ENCODE measurements around the gene NR6A1. TPM values are rescaled to one million over a fixed set of nuclear protein-coding genes. Genes with fewer than 3 reads are reported as not detected.
"Not testable (repeated sequence)": the region's sequence is repeated elsewhere in the genome, so short reads cannot be mapped to it uniquely, and the experiment has no call there.

The NR6A1 gene
- total RNA-seq, 1 donor from 2014 or later: 0.92 TPM

- H3K36me3 ChIP-seq (ENCODE audit: control insufficient read depth, insufficient read depth, low read length): no peaks in the 10 kb centered on the region
- DNase-seq (ENCODE audit: low read depth): no peak
- TF ChIP-seq CTCF (IDR thresholded peaks at IDR 0.05; ENCODE audit: insufficient read depth, low read length, poor library complexity, severe bottlenecking): no peak
These were observed 30.0 kb downstream of the NR6A1 start for GRCh38 chr9:124741149-124741548.

GRCh38 chr9:124739360-124739759 lies 31.8 kb downstream of the NR6A1 start:
- H3K36me3 ChIP-seq (ENCODE audit: control insufficient read depth, insufficient read depth, low read length): no peaks in the 10 kb centered on the region
- H3K4me3 ChIP-seq (ENCODE audit: low read depth, low read length): no peak overlapping the region
- H3K27me3 ChIP-seq (ENCODE audit: control insufficient read depth, insufficient read depth, low read length): no peaks in the 10 kb centered on the region
- no peak for TF ChIP-seq CTCF (IDR thresholded peaks at IDR 0.05; ENCODE audit: insufficient read depth, low read length, poor library complexity, severe bottlenecking)
- DNase-seq (ENCODE audit: low read depth): no peak

More at GRCh38 chr9:124741149-124741548, 30.0 kb downstream of the NR6A1 start:
- H3K4me3 ChIP-seq (ENCODE audit: low read depth, low read length): no peak overlapping the region
- no peaks in the 10 kb centered on the region for H3K27me3 ChIP-seq (ENCODE audit: control insufficient read depth, insufficient read depth, low read length)

- not testable (repeated sequence) for H3K36me3 ChIP-seq (ENCODE audit: control insufficient read depth, insufficient read depth, low read length); H3K27me3 ChIP-seq (ENCODE audit: control insufficient read depth, insufficient read depth, low read length); DNase-seq (ENCODE audit: low read depth); H3K4me3 ChIP-seq (ENCODE audit: low read depth, low read length)
These were observed 33.0 kb downstream of the NR6A1 start for GRCh38 chr9:124738075-124738474.

- no peak for DNase-seq (ENCODE audit: low read depth)
- H3K36me3 ChIP-seq (ENCODE audit: control insufficient read depth, insufficient read depth, low read length): no peaks in the 10 kb centered on the region
- H3K4me3 ChIP-seq (ENCODE audit: low read depth, low read length): no peak overlapping the region
- TF ChIP-seq CTCF (IDR thresholded peaks at IDR 0.05; ENCODE audit: insufficient read depth, low read length, poor library complexity, severe bottlenecking): no peak
- no peaks in the 10 kb centered on the region for H3K27me3 ChIP-seq (ENCODE audit: control insufficient read depth, insufficient read depth, low read length)
These were observed 36.0 kb downstream of the NR6A1 start for GRCh38 chr9:124735121-124735520.

GRCh38 chr9:124734741-124735083 lies 36.4 kb downstream of the NR6A1 start:
- H3K4me3 ChIP-seq (ENCODE audit: low read depth, low read length); H3K27me3 ChIP-seq (ENCODE audit: control insufficient read depth, insufficient read depth, low read length); DNase-seq (ENCODE audit: low read depth); H3K36me3 ChIP-seq (ENCODE audit: control insufficient read depth, insufficient read depth, low read length): not testable (repeated sequence)

GRCh38 chr9:124733964-124734740 lies 37.0 kb downstream of the NR6A1 start:
- Histone ChIP-seq H3K27me3 (ENCODE audit: control insufficient read depth, insufficient read depth, low read length) (no peaks in the 10 kb centered on the region), H3K4me3 (ENCODE audit: low read depth, low read length) (no peak overlapping the region), H3K36me3 (ENCODE audit: control insufficient read depth, insufficient read depth, low read length) (no peaks in the 10 kb centered on the region)
- DNase-seq (ENCODE audit: low read depth): no peak
- no peak for TF ChIP-seq CTCF (IDR thresholded peaks at IDR 0.05; ENCODE audit: insufficient read depth, low read length, poor library complexity, severe bottlenecking)

GRCh38 chr9:124730772-124731171 lies 40.3 kb downstream of the NR6A1 start:
- no peak for DNase-seq (ENCODE audit: low read depth)
- H3K36me3 ChIP-seq (ENCODE audit: control insufficient read depth, insufficient read depth, low read length): no peaks in the 10 kb centered on the region
- H3K27me3 ChIP-seq (ENCODE audit: control insufficient read depth, insufficient read depth, low read length): no peaks in the 10 kb centered on the region
- H3K4me3 ChIP-seq (ENCODE audit: low read depth, low read length): no peak overlapping the region
- no peak for TF ChIP-seq CTCF (IDR thresholded peaks at IDR 0.05; ENCODE audit: insufficient read depth, low read length, poor library complexity, severe bottlenecking)
